Stimulated activated CD4-positive, alpha-beta T cell treated with anti-CD3 and anti-CD28 coated beads, TNF-alpha, amount 100 ng/mL, for 48 hours (primary cell): ENCODE results near the gene CACNA1D.

ENCODE experiments used
- DNase-seq, 3 donors: peaks; one replicate each; pipeline ENCODE4 v3.0.0-alpha.2; 2020; ENCODE audit warnings: low read depth in 3 of 3

The CACNA1D gene

GRCh38 chr3:53806182-53807116 lies 312.0 kb downstream of the CACNA1D start:
- DNase-seq, result no peak

DNA sequence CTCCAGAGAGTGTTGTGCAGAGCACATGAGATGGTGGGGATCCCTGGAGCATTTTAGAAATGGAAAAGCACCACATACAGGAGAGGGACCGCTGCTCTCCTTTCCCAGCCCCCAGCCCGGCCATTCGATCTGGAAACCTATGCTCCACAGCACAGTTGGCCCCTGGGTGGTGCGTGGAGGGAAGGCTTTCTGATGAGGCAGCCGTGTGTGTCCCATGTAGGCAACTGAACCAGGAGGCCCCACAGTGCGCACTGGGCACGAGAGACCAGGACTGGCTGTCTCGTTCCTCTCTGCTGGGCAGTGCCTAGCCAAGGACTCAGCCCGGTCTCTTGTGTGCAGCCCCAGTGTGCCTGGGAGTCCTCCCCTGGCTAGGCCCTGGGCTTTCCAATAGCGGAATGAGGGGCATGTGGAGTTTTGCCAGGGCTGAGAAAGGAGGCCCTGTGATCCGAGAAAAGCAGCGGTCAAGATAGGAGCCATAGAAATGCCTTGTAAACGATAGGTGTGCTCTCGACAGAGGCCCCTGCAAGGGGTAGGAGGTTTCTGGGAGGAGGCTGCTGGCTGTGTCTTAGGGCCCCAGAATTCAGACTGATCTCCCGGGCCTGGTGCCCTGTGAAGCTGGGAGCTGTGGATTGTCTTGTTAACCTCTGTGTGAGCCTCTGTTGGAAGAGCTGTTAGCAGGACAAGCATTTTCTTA lies 312.9 kb downstream of the CACNA1D start:
- no peak for DNase-seq

GRCh38 chr3:53808496-53808895 lies 314.1 kb downstream of the CACNA1D start:
- DNase-seq, result no peak

GRCh38 chr3:53809267-53809666 lies 314.9 kb downstream of the CACNA1D start:
- no peak for DNase-seq

DNA sequence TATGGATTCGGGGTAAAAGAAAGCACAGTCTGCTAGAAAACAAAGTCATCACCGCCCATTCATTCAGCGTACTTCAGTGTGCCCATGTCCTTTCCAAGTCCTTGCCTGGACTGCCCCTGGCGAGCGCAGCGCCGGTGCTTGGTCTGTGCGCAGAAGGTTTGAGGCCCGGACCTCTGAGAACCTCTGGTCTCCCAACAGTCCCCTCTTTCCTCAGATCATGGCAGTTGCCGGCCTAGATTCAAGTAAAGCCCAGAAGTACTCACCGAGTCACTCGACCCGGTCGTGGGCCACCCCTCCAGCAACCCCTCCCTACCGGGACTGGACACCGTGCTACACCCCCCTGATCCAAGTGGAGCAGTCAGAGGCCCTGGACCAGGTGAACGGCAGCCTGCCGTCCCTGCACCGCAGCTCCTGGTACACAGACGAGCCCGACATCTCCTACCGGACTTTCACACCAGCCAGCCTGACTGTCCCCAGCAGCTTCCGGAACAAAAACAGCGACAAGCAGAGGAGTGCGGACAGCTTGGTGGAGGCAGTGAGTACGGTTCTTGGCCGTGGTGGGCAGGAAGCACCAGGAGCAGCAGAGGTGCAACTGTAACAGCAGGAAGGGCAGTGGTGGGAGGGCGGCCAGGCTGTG lies 315.5 kb downstream of the CACNA1D start:
- no peak for DNase-seq

DNA sequence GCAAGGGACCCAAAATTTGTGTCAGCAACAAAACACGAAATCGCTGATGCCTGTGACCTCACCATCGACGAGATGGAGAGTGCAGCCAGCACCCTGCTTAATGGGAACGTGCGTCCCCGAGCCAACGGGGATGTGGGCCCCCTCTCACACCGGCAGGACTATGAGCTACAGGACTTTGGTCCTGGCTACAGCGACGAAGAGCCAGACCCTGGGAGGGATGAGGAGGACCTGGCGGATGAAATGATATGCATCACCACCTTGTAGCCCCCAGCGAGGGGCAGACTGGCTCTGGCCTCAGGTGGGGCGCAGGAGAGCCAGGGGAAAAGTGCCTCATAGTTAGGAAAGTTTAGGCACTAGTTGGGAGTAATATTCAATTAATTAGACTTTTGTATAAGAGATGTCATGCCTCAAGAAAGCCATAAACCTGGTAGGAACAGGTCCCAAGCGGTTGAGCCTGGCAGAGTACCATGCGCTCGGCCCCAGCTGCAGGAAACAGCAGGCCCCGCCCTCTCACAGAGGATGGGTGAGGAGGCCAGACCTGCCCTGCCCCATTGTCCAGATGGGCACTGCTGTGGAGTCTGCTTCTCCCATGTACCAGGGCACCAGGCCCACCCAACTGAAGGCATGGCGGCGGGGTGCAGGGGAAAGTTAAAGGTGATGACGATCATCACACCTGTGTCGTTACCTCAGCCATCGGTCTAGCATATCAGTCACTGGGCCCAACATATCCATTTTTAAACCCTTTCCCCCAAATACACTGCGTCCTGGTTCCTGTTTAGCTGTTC lies 316.9 kb downstream of the CACNA1D start:
- DNase-seq, result no peak

DNA sequence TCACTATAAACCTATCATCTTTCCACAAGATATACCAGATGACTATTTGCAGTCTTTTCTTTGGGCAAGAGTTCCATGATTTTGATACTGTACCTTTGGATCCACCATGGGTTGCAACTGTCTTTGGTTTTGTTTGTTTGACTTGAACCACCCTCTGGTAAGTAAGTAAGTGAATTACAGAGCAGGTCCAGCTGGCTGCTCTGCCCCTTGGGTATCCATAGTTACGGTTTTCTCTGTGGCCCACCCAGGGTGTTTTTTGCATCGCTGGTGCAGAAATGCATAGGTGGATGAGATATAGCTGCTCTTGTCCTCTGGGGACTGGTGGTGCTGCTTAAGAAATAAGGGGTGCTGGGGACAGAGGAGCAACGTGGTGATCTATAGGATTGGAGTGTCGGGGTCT lies 318.0 kb downstream of the CACNA1D start:
- DNase-seq, result no peak

DNA sequence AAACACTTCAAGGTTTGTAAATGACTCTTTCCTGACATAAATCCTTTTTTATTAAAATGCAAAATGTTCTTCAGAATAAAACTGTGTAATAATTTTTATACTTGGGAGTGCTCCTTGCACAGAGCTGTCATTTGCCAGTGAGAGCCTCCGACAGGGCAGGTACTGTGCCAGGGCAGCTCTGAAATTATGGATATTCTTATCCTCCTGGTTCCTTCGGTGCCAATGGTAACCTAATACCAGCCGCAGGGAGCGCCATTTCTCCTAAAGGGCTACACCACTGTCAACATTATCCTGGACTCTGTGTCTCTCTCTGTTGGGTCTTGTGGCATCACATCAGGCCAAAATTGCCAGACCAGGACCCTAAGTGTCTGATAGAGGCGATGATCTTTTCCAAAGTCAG lies 318.8 kb downstream of the CACNA1D start:
- DNase-seq, result no peak

GRCh38 chr3:53813876-53814275 lies 319.5 kb downstream of the CACNA1D start:
- no peak for DNase-seq

- no peak for DNase-seq
Measured at GRCh38 chr3:53815067-53815466, 320.7 kb downstream of the CACNA1D start.

DNA sequence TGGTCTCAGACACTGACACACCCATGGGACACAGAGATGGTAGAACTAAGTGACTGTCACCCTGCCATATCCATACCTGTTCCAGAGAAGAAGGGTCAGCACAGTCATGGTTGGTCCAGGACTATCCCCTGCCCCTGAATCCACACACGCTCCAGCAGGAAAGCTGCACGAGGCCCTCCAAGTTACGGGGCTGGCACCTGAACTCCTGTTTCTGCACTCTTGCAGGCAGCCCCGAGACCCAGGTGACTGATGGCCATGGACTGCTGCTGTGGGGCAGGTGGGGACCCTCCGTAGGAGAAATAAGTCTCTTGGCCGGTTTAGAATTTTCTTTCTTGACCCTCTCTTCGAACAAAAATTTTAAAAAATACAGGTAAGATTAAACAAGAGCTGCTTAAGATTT lies 321.2 kb downstream of the CACNA1D start:
- no peak for DNase-seq

DNA sequence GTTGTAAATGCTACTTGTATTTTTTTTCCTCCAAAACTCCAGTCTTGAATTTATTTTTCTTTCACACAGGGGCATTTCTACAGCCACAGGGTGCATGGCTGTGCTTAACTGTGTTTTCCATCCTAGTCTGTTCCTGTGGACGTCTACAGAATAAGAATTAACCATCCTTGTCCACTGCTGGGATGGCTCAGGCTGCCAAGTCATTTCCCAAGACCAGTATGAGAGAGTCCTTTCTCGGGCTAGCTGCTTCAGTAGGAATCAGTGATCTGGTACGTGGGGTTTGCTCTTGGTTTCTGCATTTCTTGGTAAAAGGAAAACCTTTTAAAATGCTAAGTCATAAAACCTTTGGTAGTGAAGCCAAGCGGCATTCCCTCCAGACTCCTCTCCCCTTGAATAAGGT lies 322.0 kb downstream of the CACNA1D start:
- no peak for DNase-seq

- DNase-seq, result no peak
Measured at GRCh38 chr3:53817211-53817610, 322.8 kb downstream of the CACNA1D start.

DNA sequence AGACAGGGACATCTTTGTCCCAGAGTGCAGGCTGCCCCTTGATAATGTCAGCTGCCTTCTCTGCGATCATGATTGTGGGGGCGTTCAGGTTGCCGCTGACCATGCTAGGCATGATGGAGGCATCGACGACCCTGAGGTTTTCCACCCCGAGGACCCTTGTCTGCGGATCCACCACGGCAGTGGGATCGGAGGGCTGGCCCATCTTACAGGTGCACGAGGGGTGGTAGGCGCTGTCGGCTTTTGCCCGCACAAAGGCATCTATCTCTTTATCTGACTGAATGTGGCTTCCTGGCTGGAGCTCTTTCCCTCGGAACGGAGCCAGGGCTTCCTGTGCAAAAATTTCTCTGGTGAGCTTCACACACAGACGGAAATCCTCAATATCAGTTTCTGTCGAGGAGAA lies 323.4 kb downstream of the CACNA1D start:
- DNase-seq, result no peak

DNA sequence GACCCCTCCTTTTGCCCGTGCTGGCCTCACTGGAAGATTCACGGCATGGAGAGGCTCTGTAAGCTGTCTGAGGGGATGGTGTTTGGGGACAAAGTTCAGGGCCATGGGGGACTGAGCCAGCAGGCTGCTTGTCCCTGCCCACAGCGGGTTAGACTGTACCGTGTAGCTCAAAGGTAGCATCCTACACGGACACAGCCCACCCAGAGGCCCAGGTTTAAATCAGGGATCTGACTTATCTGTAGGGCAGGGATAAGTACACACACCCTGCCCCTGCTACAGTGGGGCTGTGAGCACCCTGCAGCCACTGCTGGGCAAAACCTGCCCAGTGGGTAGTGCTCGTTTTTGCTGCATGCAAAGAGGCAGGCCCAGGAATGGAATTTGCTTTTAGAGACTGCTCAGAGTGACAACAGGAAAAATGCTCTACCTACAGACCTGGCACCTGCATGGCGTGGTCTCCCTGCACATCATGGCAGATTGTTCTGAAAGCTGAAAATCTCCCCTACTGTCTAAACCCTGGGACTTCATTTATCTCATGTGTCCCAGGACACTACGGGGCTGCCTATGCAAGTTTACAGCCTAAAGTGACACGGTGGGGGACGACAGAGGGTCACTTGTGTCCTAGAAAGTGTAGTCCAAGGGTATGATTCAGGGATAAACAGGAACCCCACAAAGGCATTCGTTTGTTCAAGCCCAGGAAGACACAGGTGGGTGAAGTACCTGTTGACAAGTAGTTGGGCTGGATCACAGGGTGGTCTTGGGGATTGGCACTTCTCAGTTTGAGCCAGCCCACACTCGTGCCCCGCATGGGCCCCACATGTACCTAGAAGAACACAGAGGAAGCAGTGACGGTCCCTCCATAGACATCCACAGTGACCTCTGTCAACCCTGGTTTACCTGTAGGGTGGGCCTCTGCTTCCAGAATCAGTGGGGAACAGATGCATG lies 324.1 kb downstream of the CACNA1D start:
- DNase-seq, result no peak

DNA sequence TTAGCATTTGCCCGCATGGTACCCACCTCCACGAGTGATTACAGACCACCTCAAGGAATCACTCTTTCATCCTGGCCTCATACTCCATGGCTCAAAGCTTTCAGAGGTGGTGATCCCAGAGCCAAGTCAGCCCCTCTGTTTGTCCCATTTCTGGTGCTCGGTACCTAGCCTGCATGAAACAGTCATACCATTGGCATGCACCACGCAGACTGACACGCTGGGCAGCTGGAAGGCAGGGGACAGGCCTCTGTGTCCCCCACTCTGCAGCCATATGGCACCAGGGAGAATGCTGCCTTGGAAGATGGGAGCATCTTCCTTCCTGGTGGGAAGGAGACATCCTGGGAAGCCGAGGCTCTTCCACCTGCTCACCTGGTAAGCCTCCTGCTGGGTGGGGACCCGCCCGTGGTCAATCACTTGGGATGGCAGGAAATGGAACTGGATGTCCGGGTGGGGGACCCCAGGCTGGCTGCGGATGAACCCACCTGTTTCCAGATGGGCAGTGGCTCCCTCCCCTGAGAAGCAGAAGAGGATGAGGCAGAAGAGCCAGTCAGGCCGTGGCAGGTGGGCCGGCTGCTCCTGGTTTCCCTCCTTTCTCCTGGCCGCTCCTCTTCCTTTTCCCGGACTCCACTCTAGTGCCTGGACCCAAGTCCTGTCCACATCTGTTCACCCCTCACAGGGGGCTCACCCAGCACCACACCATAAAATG lies 324.9 kb downstream of the CACNA1D start:
- no peak for DNase-seq

DNA sequence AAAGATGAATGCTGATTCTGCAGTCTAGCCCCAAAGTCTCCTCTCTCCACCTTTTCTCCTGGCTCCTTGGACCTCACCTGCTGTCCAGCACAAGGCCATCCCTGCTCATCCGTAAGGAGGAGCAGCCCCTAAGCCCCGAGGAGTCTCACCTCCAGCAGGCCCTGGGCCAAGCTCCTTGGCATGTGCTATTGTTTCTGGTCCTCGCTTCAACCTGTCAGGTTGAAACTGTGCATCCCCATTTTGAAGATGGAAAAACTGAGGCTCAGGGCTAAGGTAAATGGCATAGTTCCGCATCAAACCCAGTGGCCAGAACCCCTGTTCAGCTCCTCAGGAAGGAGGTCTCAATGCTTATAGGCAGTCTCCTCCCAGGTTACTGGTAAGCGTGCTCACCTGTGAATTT lies 325.7 kb downstream of the CACNA1D start:
- DNase-seq, result no peak

DNA sequence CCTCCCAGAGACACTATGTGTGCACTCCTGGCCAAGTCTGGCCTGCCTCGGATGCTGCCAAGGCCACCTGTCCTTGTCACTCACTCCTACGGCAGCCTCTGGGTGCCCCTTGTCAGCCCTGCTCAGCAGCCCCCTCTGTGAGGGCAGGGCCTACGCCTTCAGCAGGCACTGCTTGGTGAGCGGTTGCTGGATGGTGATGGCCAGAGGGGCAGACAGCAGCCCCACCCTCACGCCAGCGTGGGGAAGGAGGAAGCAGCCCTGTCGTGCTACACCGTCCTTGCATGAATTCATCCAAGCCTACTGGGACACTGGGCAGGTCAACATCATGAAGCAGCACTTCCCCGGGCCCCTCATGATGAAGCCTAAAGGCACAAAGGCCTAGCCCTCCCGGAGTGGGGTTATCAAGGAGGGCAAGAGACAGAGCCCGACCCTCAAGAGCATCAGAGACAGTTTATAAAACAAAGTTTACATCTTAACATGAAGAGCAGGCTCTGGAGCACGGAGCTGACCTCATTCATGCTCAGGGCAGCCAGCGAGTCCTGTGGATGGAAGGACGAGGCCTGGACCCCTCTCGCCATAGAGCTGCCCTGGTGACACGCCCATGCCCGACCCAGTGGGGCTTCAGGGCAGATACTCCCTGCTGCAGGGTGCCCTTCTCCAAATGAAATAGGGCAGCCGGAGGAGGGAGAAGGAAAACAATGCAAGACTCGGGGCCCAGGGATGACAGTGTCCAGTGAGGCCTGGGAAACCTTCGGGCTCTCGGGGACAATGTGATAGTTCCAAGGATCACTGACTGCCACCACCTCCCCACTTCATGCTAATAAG lies 326.6 kb downstream of the CACNA1D start:
- DNase-seq, result no peak

DNA sequence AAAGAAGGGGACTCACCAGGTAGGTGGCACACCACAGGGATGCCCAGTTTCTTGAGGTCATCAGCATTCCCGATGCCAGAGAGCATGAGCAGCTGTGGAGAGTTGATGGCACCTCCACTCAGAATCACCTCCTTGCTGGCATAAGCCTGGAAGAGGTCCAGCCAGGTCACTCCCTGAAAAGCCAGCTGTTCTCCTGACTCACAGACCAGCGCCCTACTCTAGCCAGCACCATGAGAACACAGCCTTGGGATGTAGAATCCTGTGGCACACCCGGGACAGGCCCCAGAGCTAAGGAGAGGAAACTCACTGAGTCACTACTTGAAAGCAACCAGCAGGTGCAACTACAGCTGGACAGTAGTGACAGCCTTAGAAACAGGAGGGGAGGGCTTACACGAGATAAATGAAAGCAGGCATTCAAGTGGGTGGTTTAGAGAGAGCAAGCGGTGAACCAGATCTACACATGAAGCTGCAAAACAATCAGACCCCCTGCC lies 327.3 kb downstream of the CACNA1D start:
- DNase-seq, result no peak
